ENCODE measurements around the gene OR6X1.

OR6X1 gene, protein sequence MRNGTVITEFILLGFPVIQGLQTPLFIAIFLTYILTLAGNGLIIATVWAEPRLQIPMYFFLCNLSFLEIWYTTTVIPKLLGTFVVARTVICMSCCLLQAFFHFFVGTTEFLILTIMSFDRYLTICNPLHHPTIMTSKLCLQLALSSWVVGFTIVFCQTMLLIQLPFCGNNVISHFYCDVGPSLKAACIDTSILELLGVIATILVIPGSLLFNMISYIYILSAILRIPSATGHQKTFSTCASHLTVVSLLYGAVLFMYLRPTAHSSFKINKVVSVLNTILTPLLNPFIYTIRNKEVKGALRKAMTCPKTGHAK

GRCh38 chr11:123754101-123754568, at the start of gene OR6X1:
Gene OR6X1, minus strand, starts transcription at chr11:123754518. Its CDS starts 0 bp downstream, at chr11:123754518.
- peaks cover 59% of the 10 kb centered on the region for H3K4me1 Mint-ChIP-seq (ENCODE audit: low read depth)
- no peaks in the 10 kb centered on the region for H3K27me3 Mint-ChIP-seq (ENCODE audit: low read depth)
- peak; percentile 50 for DNase-seq (ENCODE audit: low spot score)
- H3K27ac Mint-ChIP-seq: peak within 1 kb of the TSS; percentile 81
- peaks cover 13% of the 10 kb centered on the region for H3K9me3 Mint-ChIP-seq
- peak within 1 kb of the TSS; percentile 55 for H3K4me3 Mint-ChIP-seq
- peaks cover 5% of the 10 kb centered on the region for H3K36me3 Mint-ChIP-seq (ENCODE audit: low read depth)

DNA sequence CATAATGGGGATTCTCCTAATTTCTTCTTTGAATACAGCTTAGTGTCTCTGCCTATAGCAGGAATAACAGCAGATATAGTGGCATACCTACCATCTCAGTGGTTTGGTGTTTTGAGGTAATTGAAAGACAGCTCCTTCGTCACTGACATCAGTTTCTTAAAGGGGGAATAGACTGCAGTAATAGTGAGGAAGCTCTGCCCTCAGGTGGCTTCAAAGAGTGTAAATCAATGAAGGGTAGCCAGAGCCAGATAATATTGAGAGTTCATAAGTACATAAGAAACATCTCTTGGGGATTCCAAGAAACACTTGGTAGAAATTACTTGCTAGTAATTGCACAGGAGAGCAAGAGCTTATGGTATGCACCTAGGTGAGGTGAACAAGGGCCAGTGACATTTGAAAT, 47.4 kb upstream of the OR6X1 start:
- H3K27ac Mint-ChIP-seq: no peak overlapping the region
- no peaks in the 10 kb centered on the region for H3K36me3 Mint-ChIP-seq (ENCODE audit: low read depth)
- peaks cover 6% of the 10 kb centered on the region for H3K4me1 Mint-ChIP-seq (ENCODE audit: low read depth)
- no peak for DNase-seq (ENCODE audit: low spot score)
- peaks cover 5% of the 10 kb centered on the region for H3K27me3 Mint-ChIP-seq (ENCODE audit: low read depth)
- no peaks in the 10 kb centered on the region for H3K9me3 Mint-ChIP-seq
- no peak overlapping the region for H3K4me3 Mint-ChIP-seq

- H3K4me1 Mint-ChIP-seq (ENCODE audit: low read depth): no peaks in the 10 kb centered on the region
- peaks cover 3% of the 10 kb centered on the region for H3K27me3 Mint-ChIP-seq (ENCODE audit: low read depth)
- DNase-seq (ENCODE audit: low spot score): no peak
- H3K27ac Mint-ChIP-seq: no peak overlapping the region
- no peak overlapping the region for H3K4me3 Mint-ChIP-seq
- no peaks in the 10 kb centered on the region for H3K9me3 Mint-ChIP-seq
- no peaks in the 10 kb centered on the region for H3K36me3 Mint-ChIP-seq (ENCODE audit: low read depth)
Measured at GRCh38 chr11:123800036-123800435, 45.7 kb upstream of the OR6X1 start.

- Mint-ChIP-seq H3K4me3 (no peak overlapping the region), H3K27me3 (ENCODE audit: low read depth) (peaks cover 3% of the 10 kb centered on the region), H3K27ac (no peak overlapping the region), H3K9me3 (no peaks in the 10 kb centered on the region), H3K4me1 (ENCODE audit: low read depth) (no peaks in the 10 kb centered on the region), H3K36me3 (ENCODE audit: low read depth) (no peaks in the 10 kb centered on the region)
- no peak for DNase-seq (ENCODE audit: low spot score)
Measured at GRCh38 chr11:123799438-123799837, 45.1 kb upstream of the OR6X1 start.

GRCh38 chr11:123798513-123799252, 44.4 kb upstream of the OR6X1 start:
- peaks cover 3% of the 10 kb centered on the region for H3K27me3 Mint-ChIP-seq (ENCODE audit: low read depth)
- no peak overlapping the region for H3K27ac Mint-ChIP-seq
- DNase-seq (ENCODE audit: low spot score): no peak
- no peaks in the 10 kb centered on the region for H3K36me3 Mint-ChIP-seq (ENCODE audit: low read depth)
- no peak overlapping the region for H3K4me3 Mint-ChIP-seq
- H3K9me3 Mint-ChIP-seq: no peaks in the 10 kb centered on the region
- H3K4me1 Mint-ChIP-seq (ENCODE audit: low read depth): no peaks in the 10 kb centered on the region

DNA sequence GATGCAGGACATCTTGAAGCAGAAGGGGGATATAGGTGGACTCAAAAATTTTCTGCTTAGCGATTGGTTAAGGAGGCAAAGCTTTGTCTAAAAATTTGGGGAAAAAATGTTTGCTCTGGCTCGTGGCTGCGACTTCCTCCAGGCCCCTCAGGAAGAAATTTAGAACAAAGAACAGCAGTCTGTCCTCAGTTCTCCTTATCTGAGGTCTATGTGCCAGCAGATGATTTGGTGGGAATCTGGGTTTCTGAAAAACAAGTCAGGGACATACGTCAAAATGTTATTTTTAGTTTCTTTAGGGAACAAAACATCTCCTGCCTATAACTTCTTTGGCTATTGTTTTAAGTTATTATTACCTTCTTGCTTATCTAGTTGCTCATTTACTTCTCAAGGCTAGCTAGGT, 43.8 kb upstream of the OR6X1 start:
- Mint-ChIP-seq H3K36me3 (ENCODE audit: low read depth) (no peaks in the 10 kb centered on the region), H3K9me3 (no peaks in the 10 kb centered on the region), H3K4me1 (ENCODE audit: low read depth) (no peaks in the 10 kb centered on the region), H3K27ac (no peak overlapping the region), H3K4me3 (no peak overlapping the region), H3K27me3 (ENCODE audit: low read depth) (peaks cover 3% of the 10 kb centered on the region)
- no peak for DNase-seq (ENCODE audit: low spot score)

DNA sequence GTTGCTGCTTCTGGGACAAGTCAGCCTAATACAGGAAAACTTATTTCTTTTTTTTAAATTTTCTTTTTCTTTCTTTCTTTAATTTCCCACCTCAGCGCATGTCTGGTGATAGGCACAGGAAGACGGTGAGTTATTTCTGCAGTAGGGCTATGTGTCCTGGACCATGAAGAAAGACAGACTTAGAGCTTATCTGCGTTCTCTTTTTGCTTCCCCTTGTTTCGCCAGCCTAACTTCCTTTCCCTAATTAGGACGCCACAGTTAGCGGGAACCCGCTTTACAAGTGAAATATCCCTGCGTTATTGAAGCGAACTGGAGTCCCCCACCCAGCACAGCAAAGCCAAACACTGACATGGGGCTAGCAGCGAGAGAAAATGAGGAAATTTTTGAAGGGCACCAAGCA, 43.2 kb upstream of the OR6X1 start:
- no peak for DNase-seq (ENCODE audit: low spot score)
- H3K4me3 Mint-ChIP-seq: no peak overlapping the region
- peaks cover 3% of the 10 kb centered on the region for H3K27me3 Mint-ChIP-seq (ENCODE audit: low read depth)
- no peaks in the 10 kb centered on the region for H3K9me3 Mint-ChIP-seq
- H3K27ac Mint-ChIP-seq: no peak overlapping the region
- H3K36me3 Mint-ChIP-seq (ENCODE audit: low read depth): no peaks in the 10 kb centered on the region
- H3K4me1 Mint-ChIP-seq (ENCODE audit: low read depth): no peaks in the 10 kb centered on the region

DNA sequence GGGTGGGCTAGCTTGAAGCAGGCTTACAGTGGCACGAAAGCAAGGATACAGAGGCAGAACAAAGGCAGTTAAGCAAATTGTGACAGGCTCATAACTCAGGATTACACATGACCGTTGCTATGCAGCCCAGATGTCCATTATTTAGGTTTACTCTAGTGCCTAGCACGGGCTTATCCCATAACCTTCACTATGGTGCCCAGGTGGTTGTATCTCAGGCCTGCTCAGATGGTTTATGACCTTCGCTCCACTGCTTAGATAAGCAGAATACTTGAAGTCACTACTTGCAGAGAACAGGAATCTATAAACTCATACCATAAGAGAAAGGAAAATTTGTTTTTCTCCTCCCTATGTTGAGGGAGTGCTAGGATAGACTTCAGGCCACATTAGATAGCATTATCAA, 42.8 kb upstream of the OR6X1 start:
- H3K4me3 Mint-ChIP-seq: no peak overlapping the region
- H3K27ac Mint-ChIP-seq: no peak overlapping the region
- peaks cover 3% of the 10 kb centered on the region for H3K27me3 Mint-ChIP-seq (ENCODE audit: low read depth)
- H3K36me3 Mint-ChIP-seq (ENCODE audit: low read depth): no peaks in the 10 kb centered on the region
- H3K4me1 Mint-ChIP-seq (ENCODE audit: low read depth): no peaks in the 10 kb centered on the region
- H3K9me3 Mint-ChIP-seq: peaks cover 3% of the 10 kb centered on the region
- DNase-seq (ENCODE audit: low spot score): no peak

GRCh38 chr11:123796226-123796625, 41.9 kb upstream of the OR6X1 start:
- Mint-ChIP-seq H3K9me3 (peaks cover 3% of the 10 kb centered on the region), H3K27me3 (ENCODE audit: low read depth) (peaks cover 3% of the 10 kb centered on the region), H3K4me1 (ENCODE audit: low read depth) (no peaks in the 10 kb centered on the region), H3K27ac (no peak overlapping the region), H3K4me3 (no peak overlapping the region), H3K36me3 (ENCODE audit: low read depth) (no peaks in the 10 kb centered on the region)
- no peak for DNase-seq (ENCODE audit: low spot score)

- peaks cover 2% of the 10 kb centered on the region for H3K27me3 Mint-ChIP-seq (ENCODE audit: low read depth)
- DNase-seq (ENCODE audit: low spot score): no peak
- no peaks in the 10 kb centered on the region for H3K4me1 Mint-ChIP-seq (ENCODE audit: low read depth)
- peaks cover 8% of the 10 kb centered on the region for H3K9me3 Mint-ChIP-seq
- no peaks in the 10 kb centered on the region for H3K36me3 Mint-ChIP-seq (ENCODE audit: low read depth)
- H3K27ac Mint-ChIP-seq: no peak overlapping the region
- no peak overlapping the region for H3K4me3 Mint-ChIP-seq
Measured at GRCh38 chr11:123783536-123783935, 29.2 kb upstream of the OR6X1 start.

DNA sequence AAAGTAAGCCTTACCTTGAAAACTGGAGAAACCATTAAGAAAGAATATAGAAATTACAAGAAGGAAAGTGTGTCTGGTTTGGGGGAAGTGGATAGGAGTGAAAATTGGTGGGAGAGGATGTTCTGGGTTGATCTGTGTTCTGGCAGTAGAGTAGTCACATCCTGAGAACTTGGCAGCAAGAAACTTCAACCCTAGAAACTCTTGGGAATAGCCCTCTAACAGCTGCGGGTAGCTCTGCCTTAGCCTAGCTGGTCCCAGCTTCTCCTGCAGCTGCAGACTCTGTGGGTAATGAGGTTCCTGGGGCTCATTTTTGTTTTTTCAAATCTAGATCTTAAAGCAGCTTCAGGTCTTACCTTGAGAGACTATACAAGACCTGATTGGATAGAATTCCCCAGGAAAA, 24.2 kb upstream of the OR6X1 start:
- DNase-seq (ENCODE audit: low spot score): no peak
- H3K4me1 Mint-ChIP-seq (ENCODE audit: low read depth): no peaks in the 10 kb centered on the region
- H3K27ac Mint-ChIP-seq: no peak overlapping the region

GRCh38 chr11:123775715-123776549, 21.6 kb upstream of the OR6X1 start:
- Mint-ChIP-seq H3K27ac (no peak overlapping the region), H3K4me3 (no peak overlapping the region), H3K36me3 (ENCODE audit: low read depth) (no peaks in the 10 kb centered on the region), H3K4me1 (ENCODE audit: low read depth) (no peaks in the 10 kb centered on the region), H3K9me3 (peaks cover 9% of the 10 kb centered on the region), H3K27me3 (ENCODE audit: low read depth) (no peaks in the 10 kb centered on the region)
- DNase-seq (ENCODE audit: low spot score): no peak

More for the DNA sequence above, 24.2 kb upstream of the OR6X1 start:
- no peaks in the 10 kb centered on the region for H3K9me3 Mint-ChIP-seq
- no peaks in the 10 kb centered on the region for H3K36me3 Mint-ChIP-seq (ENCODE audit: low read depth)
- H3K27me3 Mint-ChIP-seq (ENCODE audit: low read depth): no peaks in the 10 kb centered on the region
- H3K4me3 Mint-ChIP-seq: no peak overlapping the region

- Mint-ChIP-seq H3K4me3 (no peak overlapping the region), H3K36me3 (ENCODE audit: low read depth) (no peaks in the 10 kb centered on the region), H3K9me3 (peaks cover 9% of the 10 kb centered on the region), H3K27me3 (ENCODE audit: low read depth) (no peaks in the 10 kb centered on the region), H3K27ac (no peak overlapping the region), H3K4me1 (ENCODE audit: low read depth) (no peaks in the 10 kb centered on the region)
- DNase-seq (ENCODE audit: low spot score): no peak
Measured at GRCh38 chr11:123775289-123775688, 21.0 kb upstream of the OR6X1 start.

GRCh38 chr11:123773959-123774358, 19.6 kb upstream of the OR6X1 start:
- DNase-seq (ENCODE audit: low spot score): no peak
- Mint-ChIP-seq H3K27ac (no peak overlapping the region), H3K4me1 (ENCODE audit: low read depth) (no peaks in the 10 kb centered on the region), H3K9me3 (peaks cover 9% of the 10 kb centered on the region), H3K27me3 (ENCODE audit: low read depth) (no peaks in the 10 kb centered on the region), H3K36me3 (ENCODE audit: low read depth) (no peaks in the 10 kb centered on the region), H3K4me3 (no peak overlapping the region)
